ENCODE results near the gene PLCH1.

The PLCH1 gene

DNA sequence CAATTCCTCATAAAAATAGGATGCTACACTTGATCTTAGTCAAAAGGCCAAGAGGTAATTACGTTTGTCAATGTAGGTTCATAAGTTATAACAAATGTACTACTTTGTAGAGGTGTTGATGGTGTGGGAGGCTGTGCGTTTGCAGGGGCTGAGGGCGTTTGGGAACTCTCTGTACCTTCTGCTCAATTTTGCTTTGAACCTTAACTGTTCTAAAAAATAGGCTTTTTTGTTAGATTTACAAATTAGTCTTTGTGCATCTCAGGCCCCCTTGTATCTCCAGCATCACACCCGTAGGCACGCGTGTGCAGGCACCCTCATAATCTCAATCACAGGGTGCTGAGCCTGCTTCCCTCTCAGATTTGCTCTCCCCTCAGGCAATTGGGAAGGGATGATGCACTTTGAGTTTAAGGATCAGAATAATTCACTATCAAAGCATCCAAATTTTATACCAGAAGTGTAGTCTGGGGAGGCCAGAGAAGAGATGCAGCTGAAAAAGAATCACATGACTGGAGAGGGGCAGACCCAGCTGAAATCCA is 415.3 kb downstream of the PLCH1 start:
- no peak for DNase-seq

DNA sequence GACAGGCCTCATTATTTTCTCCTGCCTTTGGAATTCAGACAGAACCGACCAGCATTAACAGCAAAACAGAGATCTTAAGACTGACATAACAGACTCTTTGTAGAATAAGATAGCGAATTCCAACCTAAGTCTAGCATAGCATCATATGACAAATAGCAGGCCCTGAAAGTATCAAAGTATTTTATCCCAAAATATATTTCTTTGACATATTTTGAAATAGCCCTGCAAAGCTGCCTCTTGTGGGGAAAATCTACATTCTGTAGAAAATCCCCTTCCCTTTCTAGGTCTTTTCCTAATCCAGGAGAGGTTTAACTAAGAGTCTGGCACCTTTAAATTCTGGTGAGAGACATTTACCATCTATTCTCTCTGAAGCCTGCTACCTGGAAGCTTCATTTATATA is 417.0 kb downstream of the PLCH1 start:
- DNase-seq, result no peak

DNA sequence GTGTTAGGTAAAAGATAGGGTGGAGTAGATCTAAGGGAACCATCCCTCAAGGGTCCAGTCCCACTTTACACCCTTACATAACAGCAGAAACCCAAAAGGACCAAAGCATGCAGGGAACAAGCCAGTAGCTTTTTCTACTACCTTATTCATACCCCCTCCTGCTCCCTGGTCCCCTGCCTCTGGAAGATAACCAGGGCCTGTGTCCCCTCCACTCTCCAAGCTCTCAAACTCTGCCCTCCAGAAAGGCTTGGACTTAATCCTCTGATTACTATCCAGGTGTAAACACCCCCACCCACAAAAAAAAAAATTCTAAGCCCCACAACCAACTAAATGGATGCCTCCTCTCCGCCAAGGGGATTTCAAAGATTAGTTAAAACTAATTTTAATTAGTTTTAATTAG is 417.4 kb downstream of the PLCH1 start:
- no peak for DNase-seq

- DNase-seq, result no peak
These were observed 418.0 kb downstream of the PLCH1 start for GRCh38 chr3:155326901-155327300.

DNA sequence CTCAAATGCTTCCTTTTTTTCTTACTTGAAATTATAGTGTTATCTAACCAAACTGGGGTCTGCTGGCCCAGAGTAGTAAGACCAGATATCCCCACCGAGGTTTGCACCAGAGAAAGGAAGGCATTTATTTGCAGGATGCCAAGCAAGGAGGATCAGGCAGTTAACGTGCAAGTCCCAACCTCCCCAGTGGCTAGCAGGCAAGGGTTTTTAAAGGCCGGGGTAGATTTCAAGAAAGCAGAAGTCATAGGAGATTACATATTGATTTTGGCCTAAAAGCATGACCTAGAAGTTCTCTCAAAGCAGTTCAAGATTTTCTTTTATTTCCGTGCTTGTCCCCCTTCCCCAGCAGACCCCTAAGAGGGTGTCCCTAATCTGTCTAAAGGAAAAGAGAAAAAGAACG is 418.6 kb downstream of the PLCH1 start:
- DNase-seq, result no peak

All from DMS79 treated with DMSO at 0.1 percent for 48 hours (cell line).